Activated naive CD8-positive, alpha-beta T cell (primary cell): ENCODE results near the gene PRKAR2B.
A peak's percentile ranks its signal among the peaks of the same experiment; 100 is the strongest.

Source experiments
- H3K27ac Mint-ChIP-seq: one replicate; pipeline ENCODE4 v1.8.0; 2021; ENCODE audit warnings: mixed read lengths
- H3K27me3 Mint-ChIP-seq: one replicate; pipeline ENCODE4 v1.8.0; 2021; ENCODE audit warnings: mixed read lengths
- H3K36me3 Mint-ChIP-seq: one replicate; pipeline ENCODE4 v1.8.0; 2021; ENCODE audit warnings: mixed read lengths
- H3K4me1 Mint-ChIP-seq: one replicate; pipeline ENCODE4 v1.8.0; 2021; ENCODE audit warnings: low read depth, mixed read lengths
- H3K4me3 Mint-ChIP-seq: one replicate; pipeline ENCODE4 v1.8.0; 2021; ENCODE audit warnings: mild to moderate bottlenecking, mixed read lengths
- H3K9me3 Mint-ChIP-seq: one replicate; pipeline ENCODE4 v1.8.0; 2021; ENCODE audit warnings: low read depth, mixed read lengths

The PRKAR2B gene

DNA sequence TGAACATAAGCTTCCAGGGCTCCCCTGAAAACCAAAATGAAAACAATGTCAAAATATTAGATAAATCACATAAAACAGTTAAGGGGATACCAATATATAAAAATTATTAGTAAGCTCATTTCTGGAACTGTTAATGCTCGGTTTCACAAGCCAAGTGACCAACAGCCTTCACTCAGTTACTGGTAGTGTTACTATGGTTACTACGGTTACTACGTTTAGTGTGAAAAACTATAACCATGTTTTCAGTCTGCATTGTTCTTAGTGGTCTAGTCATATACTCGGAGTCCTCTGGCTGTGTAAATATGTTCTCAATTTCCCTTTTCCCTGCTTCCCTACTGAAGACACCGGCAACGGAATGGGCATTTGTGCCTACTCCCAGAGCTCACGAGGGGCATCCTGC is 159.1 kb downstream of the PRKAR2B start:
- H3K4me3 Mint-ChIP-seq: no peak overlapping the region
- H3K4me1 Mint-ChIP-seq: no peaks in the 10 kb centered on the region
- H3K36me3 Mint-ChIP-seq: peaks cover 18% of the 10 kb centered on the region
- peak overlapping the region; percentile 5 for H3K27ac Mint-ChIP-seq
- H3K27me3 Mint-ChIP-seq: no peaks in the 10 kb centered on the region
- no peaks in the 10 kb centered on the region for H3K9me3 Mint-ChIP-seq

GRCh38 chr7:107206136-107206535 is 161.6 kb downstream of the PRKAR2B start:
- Mint-ChIP-seq H3K36me3 (peaks cover 18% of the 10 kb centered on the region), H3K4me1 (no peaks in the 10 kb centered on the region), H3K9me3 (no peaks in the 10 kb centered on the region), H3K4me3 (no peak overlapping the region), H3K27ac (peak overlapping the region; percentile 67), H3K27me3 (no peaks in the 10 kb centered on the region)

DNA sequence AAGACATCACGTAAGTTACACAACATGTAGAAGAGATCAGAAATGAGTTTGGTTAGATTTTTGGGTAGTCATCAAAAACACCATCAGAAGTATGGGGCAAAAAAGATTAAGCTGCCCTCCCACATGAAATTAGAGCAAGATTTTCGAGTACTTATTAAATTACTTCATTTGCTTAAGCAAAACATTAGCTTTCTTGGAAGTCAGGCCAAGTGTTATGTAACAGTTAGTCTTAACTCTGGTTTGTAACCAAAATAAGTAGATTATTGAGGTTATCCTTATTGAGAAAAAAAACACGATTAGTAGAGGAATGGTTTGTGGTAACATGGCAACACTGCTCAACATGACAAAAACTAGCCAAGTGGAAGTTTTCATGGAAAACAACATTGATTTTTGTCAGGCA is 162.2 kb downstream of the PRKAR2B start:
- Mint-ChIP-seq H3K27me3 (no peaks in the 10 kb centered on the region), H3K4me3 (no peak overlapping the region), H3K4me1 (no peaks in the 10 kb centered on the region), H3K9me3 (no peaks in the 10 kb centered on the region), H3K27ac (peak overlapping the region; percentile 67), H3K36me3 (peaks cover 15% of the 10 kb centered on the region)

DNA sequence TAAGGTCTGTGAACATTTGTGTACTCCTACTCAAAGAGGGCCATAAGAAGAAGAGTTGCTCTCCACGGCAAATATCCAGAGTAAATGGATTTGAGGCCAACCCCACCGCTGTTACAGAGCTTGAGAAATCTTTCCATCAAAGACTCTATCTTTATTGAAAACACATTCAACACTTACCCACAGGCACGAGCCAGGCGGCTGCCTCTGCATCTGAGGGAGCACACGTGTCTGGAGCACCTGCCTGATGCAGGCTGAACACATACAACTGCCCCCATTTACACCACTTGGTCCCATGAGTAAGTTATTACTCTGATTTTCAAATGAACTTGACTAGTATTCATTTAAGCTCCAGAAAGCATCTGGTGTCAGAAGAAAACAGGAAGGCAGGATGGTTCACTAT is 163.0 kb downstream of the PRKAR2B start:
- Mint-ChIP-seq H3K27ac (peak overlapping the region; percentile 61), H3K4me3 (no peak overlapping the region), H3K36me3 (peaks cover 15% of the 10 kb centered on the region), H3K27me3 (no peaks in the 10 kb centered on the region), H3K9me3 (no peaks in the 10 kb centered on the region), H3K4me1 (no peaks in the 10 kb centered on the region)

DNA sequence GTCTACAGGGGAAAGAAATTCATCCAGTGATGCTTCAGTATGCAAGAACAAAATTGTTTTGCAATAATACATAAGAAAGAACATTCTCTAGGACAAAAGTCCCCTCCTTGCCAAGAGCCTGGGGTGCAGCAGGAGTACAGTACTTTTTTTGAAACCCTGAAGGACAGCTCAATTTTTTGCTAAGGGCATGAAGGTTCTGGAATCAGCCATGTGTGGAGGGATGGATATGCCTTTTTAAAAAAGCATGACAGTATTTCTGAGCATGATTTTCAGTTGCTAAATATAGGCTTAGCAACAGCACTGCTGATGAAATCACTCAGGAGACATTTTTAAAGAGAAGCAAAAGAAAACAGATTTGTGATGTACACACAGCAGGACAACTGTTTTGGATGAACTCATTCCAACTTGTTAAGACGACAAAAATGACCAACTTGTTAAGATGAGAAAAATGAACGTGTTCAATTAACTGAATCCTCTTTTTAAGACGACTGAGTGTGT is 163.6 kb downstream of the PRKAR2B start:
- H3K4me1 Mint-ChIP-seq: no peaks in the 10 kb centered on the region
- H3K27ac Mint-ChIP-seq: peak overlapping the region; percentile 61
- no peak overlapping the region for H3K4me3 Mint-ChIP-seq
- peaks cover 15% of the 10 kb centered on the region for H3K36me3 Mint-ChIP-seq
- H3K9me3 Mint-ChIP-seq: no peaks in the 10 kb centered on the region
- no peaks in the 10 kb centered on the region for H3K27me3 Mint-ChIP-seq

- Mint-ChIP-seq H3K4me3 (no peak overlapping the region), H3K36me3 (peaks cover 15% of the 10 kb centered on the region), H3K27ac (peak overlapping the region; percentile 61), H3K9me3 (no peaks in the 10 kb centered on the region), H3K27me3 (no peaks in the 10 kb centered on the region), H3K4me1 (no peaks in the 10 kb centered on the region)
Observed at GRCh38 chr7:107208563-107208962, 164.1 kb downstream of the PRKAR2B start.

DNA sequence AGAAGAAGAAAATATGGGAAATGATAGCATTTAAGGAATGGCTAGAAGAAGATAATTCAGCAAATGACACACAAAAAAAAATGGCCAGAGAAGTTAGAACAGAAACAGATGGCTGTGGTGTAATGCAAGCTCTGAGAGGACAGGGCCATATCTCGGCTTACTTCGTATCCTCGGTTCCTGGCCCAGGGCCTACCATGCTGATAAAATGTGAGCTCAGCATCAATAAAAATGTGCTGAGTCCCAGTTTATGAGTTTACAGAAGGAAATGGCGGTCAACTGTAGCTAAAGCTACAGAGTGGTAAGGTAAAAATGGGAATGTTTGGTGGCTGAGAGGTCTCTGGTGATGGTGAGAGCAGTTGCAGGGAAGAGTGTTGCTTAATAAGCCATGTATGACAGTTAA is 165.1 kb downstream of the PRKAR2B start:
- Mint-ChIP-seq H3K27me3 (no peaks in the 10 kb centered on the region), H3K36me3 (peaks cover 11% of the 10 kb centered on the region), H3K4me3 (no peak overlapping the region), H3K27ac (peak overlapping the region; percentile 46), H3K4me1 (no peaks in the 10 kb centered on the region), H3K9me3 (no peaks in the 10 kb centered on the region)

DNA sequence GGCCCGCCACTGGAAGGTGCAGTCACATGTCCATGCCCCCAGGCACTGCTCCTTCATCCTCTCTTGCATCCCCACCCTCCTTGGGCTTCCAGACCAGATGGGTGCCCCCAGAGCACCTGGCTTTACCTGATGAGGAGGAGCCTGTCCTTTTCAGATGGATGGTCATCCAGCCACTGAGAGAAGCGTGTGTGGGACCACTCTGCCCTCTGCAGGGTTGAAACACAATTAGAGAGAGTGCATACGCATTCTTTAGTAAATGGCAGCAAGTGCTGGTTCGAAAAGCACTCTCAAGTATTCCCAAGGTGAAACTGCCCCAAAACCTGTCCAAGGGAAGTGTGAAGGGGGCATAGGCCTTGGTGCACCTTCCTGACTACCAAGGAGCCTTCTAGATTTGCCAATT is 165.9 kb downstream of the PRKAR2B start:
- no peak overlapping the region for H3K27ac Mint-ChIP-seq
- H3K4me3 Mint-ChIP-seq: no peak overlapping the region
- H3K4me1 Mint-ChIP-seq: no peaks in the 10 kb centered on the region
- H3K9me3 Mint-ChIP-seq: no peaks in the 10 kb centered on the region
- peaks cover 13% of the 10 kb centered on the region for H3K36me3 Mint-ChIP-seq
- H3K27me3 Mint-ChIP-seq: no peaks in the 10 kb centered on the region
